ENCODE results near the gene ZNF254.

DNA sequence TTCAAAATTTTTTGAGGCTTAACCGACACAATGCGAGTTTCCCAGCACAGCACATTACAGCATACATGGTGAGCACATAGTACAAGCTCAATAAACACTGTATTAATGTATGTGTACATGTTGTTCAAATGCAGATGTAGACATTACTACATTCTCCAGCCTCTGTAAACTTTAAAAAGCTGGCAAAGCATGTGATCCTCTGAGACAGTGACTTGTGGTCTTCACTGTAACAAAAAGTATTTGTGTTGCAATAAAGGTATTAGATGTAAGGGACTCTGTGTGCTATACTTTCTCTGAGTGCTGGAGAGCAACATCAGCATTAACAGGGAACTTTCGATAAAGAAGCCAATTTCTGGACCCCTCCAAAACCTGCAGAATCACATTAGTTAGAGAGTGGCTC, 46.4 kb upstream of the ZNF254 start:
- TF ChIP-seq POLR2A (IDR thresholded peaks at IDR 0.05): no peak
- TF ChIP-seq, protein P1, sequence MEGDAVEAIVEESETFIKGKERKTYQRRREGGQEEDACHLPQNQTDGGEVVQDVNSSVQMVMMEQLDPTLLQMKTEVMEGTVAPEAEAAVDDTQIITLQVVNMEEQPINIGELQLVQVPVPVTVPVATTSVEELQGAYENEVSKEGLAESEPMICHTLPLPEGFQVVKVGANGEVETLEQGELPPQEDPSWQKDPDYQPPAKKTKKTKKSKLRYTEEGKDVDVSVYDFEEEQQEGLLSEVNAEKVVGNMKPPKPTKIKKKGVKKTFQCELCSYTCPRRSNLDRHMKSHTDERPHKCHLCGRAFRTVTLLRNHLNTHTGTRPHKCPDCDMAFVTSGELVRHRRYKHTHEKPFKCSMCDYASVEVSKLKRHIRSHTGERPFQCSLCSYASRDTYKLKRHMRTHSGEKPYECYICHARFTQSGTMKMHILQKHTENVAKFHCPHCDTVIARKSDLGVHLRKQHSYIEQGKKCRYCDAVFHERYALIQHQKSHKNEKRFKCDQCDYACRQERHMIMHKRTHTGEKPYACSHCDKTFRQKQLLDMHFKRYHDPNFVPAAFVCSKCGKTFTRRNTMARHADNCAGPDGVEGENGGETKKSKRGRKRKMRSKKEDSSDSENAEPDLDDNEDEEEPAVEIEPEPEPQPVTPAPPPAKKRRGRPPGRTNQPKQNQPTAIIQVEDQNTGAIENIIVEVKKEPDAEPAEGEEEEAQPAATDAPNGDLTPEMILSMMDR (IDR thresholded peaks at IDR 0.05): no peak
- no peak for TF ChIP-seq POLR2AphosphoS5 (IDR thresholded peaks at IDR 0.05)
